GM19193 (cell line): ENCODE measurements around the gene HIF1A.

ENCODE experiments used
- POLR2A ChIP-seq: IDR thresholded peaks from 4 replicates; pipeline ENCODE4 v1.6.1; 2011; ENCODE audit not compliant: insufficient read depth, insufficient read length; ENCODE audit errors: extremely low read depth

Gene HIF1A

GRCh38 chr14:61718039-61718438 lies 22.7 kb downstream of the HIF1A start:
- TF ChIP-seq POLR2A, result no peak

- no peak for TF ChIP-seq POLR2A
These were observed 24.3 kb downstream of the HIF1A start for GRCh38 chr14:61719344-61720293.

GRCh38 chr14:61720294-61720661 lies 25.0 kb downstream of the HIF1A start:
- no peak for TF ChIP-seq POLR2A

GRCh38 chr14:61720741-61721140 lies 25.4 kb downstream of the HIF1A start:
- TF ChIP-seq POLR2A, result no peak

GRCh38 chr14:61724133-61724532 lies 28.8 kb downstream of the HIF1A start:
- no peak for TF ChIP-seq POLR2A

GRCh38 chr14:61726778-61727658 lies 31.7 kb downstream of the HIF1A start:
- no peak for TF ChIP-seq POLR2A

- TF ChIP-seq POLR2A, result no peak
These were observed 35.6 kb downstream of the HIF1A start for GRCh38 chr14:61730756-61731373.

- no peak for TF ChIP-seq POLR2A
These were observed 38.7 kb downstream of the HIF1A start for GRCh38 chr14:61733972-61734371.

- TF ChIP-seq POLR2A, result no peak
These were observed 41.4 kb downstream of the HIF1A start for GRCh38 chr14:61736751-61737150.

- no peak for TF ChIP-seq POLR2A
These were observed 42.6 kb downstream of the HIF1A start for GRCh38 chr14:61737915-61738314.

- no peak for TF ChIP-seq POLR2A
These were observed 43.8 kb downstream of the HIF1A start for GRCh38 chr14:61739133-61739532.

- no peak for TF ChIP-seq POLR2A
These were observed 47.1 kb downstream of the HIF1A start for GRCh38 chr14:61742371-61742770.

GRCh38 chr14:61744238-61744637 lies 48.9 kb downstream of the HIF1A start:
- TF ChIP-seq POLR2A, result no peak

- TF ChIP-seq POLR2A, result no peak
These were observed 51.6 kb downstream of the HIF1A start for GRCh38 chr14:61746881-61747280.

- TF ChIP-seq POLR2A, result no peak
These were observed 52.0 kb downstream of the HIF1A start for GRCh38 chr14:61747342-61747741.
